HepG2 (cell line): ENCODE measurements around the gene POLR1H. TPM values are rescaled to one million over a fixed set of nuclear protein-coding genes. Genes with fewer than 3 reads are reported as not detected.

Source experiments
- AHDC1 ChIP-seq: sonication (generic); formaldehyde crosslinking; IDR thresholded peaks from 2 replicates; pipeline ENCODE4 v1.5.1; 2020; ENCODE audit warnings: mild to moderate bottlenecking, missing genetic modification reagents, borderline replicate concordance
- ARID2 ChIP-seq: sonication (generic); formaldehyde crosslinking; IDR thresholded peaks from 2 replicates; pipeline ENCODE4 v1.8.1; 2022; ENCODE audit warnings: mild to moderate bottlenecking, missing genetic modification reagents, borderline replicate concordance
- ARNTL ChIP-seq: sonication (generic); formaldehyde crosslinking; IDR thresholded peaks from 2 replicates; pipeline ENCODE4 v1.4.0; 2020; ENCODE audit warnings: mild to moderate bottlenecking, missing genetic modification reagents
- CREBL2 ChIP-seq: sonication (generic); formaldehyde crosslinking; IDR thresholded peaks from 2 replicates; pipeline ENCODE4 v1.8.1; 2023; ENCODE audit warnings: missing genetic modification reagents, mild to moderate bottlenecking, borderline replicate concordance
- FOXP1 ChIP-seq, 2 experiments: fragments of 450-650 bp in 1 of 2; IDR thresholded peaks; 2 replicates each; pipeline ENCODE4 v1.6.1; 2017 to 2018; ENCODE audit warnings: antibody characterized with exemption in 1 of 2
- GABPB1 ChIP-seq: IDR thresholded peaks from 2 replicates; pipeline ENCODE4 v1.6.1; 2016; ENCODE audit warnings: mild to moderate bottlenecking, missing genetic modification reagents, moderate library complexity, missing compliant biosample characterization
- NONO ChIP-seq, 2 experiments: fragments of 450-650 bp in 1 of 2; sonication (generic) in 1 of 2; formaldehyde crosslinking in 1 of 2; IDR thresholded peaks in 1 of 2; conservative IDR thresholded peaks in 1 of 2; 2 replicates each; pipeline versions ENCODE4 v1.6.1 to v1.8.0; 2017 to 2022; ENCODE audit warnings: mild to moderate bottlenecking in 1 of 2, missing genetic modification reagents in 1 of 2, moderate library complexity in 1 of 2
- PAX8 ChIP-seq: sonication (generic); formaldehyde crosslinking; IDR thresholded peaks from 2 replicates; pipeline ENCODE4 v1.8.0; 2022; ENCODE audit warnings: mild to moderate bottlenecking, missing genetic modification reagents, borderline replicate concordance
- POGZ ChIP-seq: sonication (generic); formaldehyde crosslinking; IDR thresholded peaks from 2 replicates; pipeline ENCODE4 v1.4.0; 2020; ENCODE audit warnings: mild to moderate bottlenecking, missing genetic modification reagents
- SIX4 ChIP-seq: sonication (generic); formaldehyde crosslinking; IDR thresholded peaks from 2 replicates; pipeline ENCODE4 v1.4.0; 2020; ENCODE audit warnings: missing genetic modification reagents
- TFE3 ChIP-seq: IDR thresholded peaks from 2 replicates; pipeline ENCODE4 v1.6.1; 2016
- TSC22D2 ChIP-seq: sonication (generic); formaldehyde crosslinking; IDR thresholded peaks from 2 replicates; pipeline ENCODE4 v1.5.1; 2020; ENCODE audit warnings: missing genetic modification reagents, mild to moderate bottlenecking, borderline replicate concordance
- ZBTB14 ChIP-seq: sonication (generic); formaldehyde crosslinking; IDR thresholded peaks from 2 replicates; pipeline ENCODE4 v1.4.0; 2020; ENCODE audit warnings: missing genetic modification reagents
- ZNF207 ChIP-seq: fragments of 450-650 bp; IDR thresholded peaks from 2 replicates; pipeline ENCODE4 v1.6.1; 2016; ENCODE audit warnings: antibody characterized with exemption, borderline replicate concordance
- ZNF24 ChIP-seq: fragments of 450-650 bp; IDR thresholded peaks from 2 replicates; pipeline ENCODE4 v1.6.1; 2017; ENCODE audit warnings: antibody characterized with exemption, mild to moderate bottlenecking
- ZNF343 ChIP-seq: sonication (generic); formaldehyde crosslinking; IDR thresholded peaks from 2 replicates; pipeline ENCODE4 v1.4.0; 2020; ENCODE audit warnings: mild to moderate bottlenecking, missing genetic modification reagents
- ZNF619 ChIP-seq: sonication (generic); formaldehyde crosslinking; IDR thresholded peaks from 2 replicates; pipeline ENCODE4 v1.4.0; 2020; ENCODE audit warnings: mild to moderate bottlenecking, missing genetic modification reagents
- ZNF737 ChIP-seq: sonication (generic); formaldehyde crosslinking; IDR thresholded peaks from 2 replicates; pipeline ENCODE4 v1.5.0; 2020; ENCODE audit warnings: missing genetic modification reagents, mild to moderate bottlenecking, borderline replicate concordance
- polyA plus RNA-seq, 8 experiments: library from polyadenylated mRNA; depleted of rRNA in 3 of 8; stranded (reverse) in 7 of 8; unstranded in 1 of 8; fragments of >200 nt; fragmentation: Illumina TruSeq in 4 of 8; extraction: Trizol in 4 of 8; gene quantifications; 2 replicates each; pipeline versions ENCODE4 v1.2.1 to v1.2.3, GENCODE V29; 2011 to 2016; ENCODE audit warnings: low read depth in 4 of 8, missing spikeins in 1 of 8, mixed read lengths in 1 of 8; ENCODE audit not compliant: insufficient read depth in 1 of 8
- total RNA-seq, 5 experiments: library from RNA; depleted of rRNA; stranded (reverse); fragments of >200 nt; fragmentation: Illumina TruSeq; extraction: Trizol; gene quantifications; 2 replicates each; pipeline ENCODE4 v1.2.3, GENCODE V29; 2016; ENCODE audit warnings: low read depth in 1 of 5

POLR1H gene
- total and polyA plus RNA-seq, 2 of the 13 experiments (the other 11 are each of a cell fraction or from before 2014, with no cell fraction given) = 61.4 to 79.8 TPM

GRCh38 chr6:30101444-30102413, 40.7 kb downstream of the POLR1H start (continued):
- TF ChIP-seq ZBTB14 (CRISPR knock-in tag) (no peak; the same call in 1 of the 2 replicates), CREBL2 (no peak; the same call in 1 of the 2 replicates), TFE3 (CRISPR knock-in tag) (peak; percentile 56; the same call in 1 of the 2 replicates), GABPB1 (CRISPR knock-in tag) (peak; percentile 83; the same call in 1 of the 2 replicates), ZNF737 (CRISPR knock-in tag) (no peak), NONO (IDR thresholded peaks at IDR 0.05) (no peak), NONO (CRISPR knock-in tag; conservative IDR thresholded peaks at IDR 0.05) (peak; percentile 26; the same call in 1 of the 2 replicates), POGZ (CRISPR knock-in tag) (peak; percentile 49; the same call in 1 of the 2 replicates), ZNF619 (CRISPR knock-in tag) (peak; percentile 42; the same call in 1 of the 2 replicates), AHDC1 (no peak), ZNF207 (no peak), ARNTL (CRISPR knock-in tag) (no peak), TSC22D2 (CRISPR knock-in tag) (peak; percentile 22; the same call in 1 of the 2 replicates), ARID2 (CRISPR knock-in tag) (0 out of 2 replicates have a peak, but pooled peaks have one; percentile 10), ZNF343 (CRISPR knock-in tag) (peak; percentile 97; the same call in 1 of the 2 replicates), ZNF24 (no peak), PAX8 (CRISPR knock-in tag) (no peak), SIX4 (no peak), FOXP1 (IDR thresholded peaks at IDR 0.05) (no peak), FOXP1 (CRISPR knock-in tag; IDR thresholded peaks at IDR 0.05) (no peak)
